ENCODE data around the gene DLK1. TPM values are rescaled to one million over a fixed set of nuclear protein-coding genes. Genes with fewer than 3 reads are reported as not detected.

DLK1 gene
- total RNA-seq, 2 donors from 2014 or later = not detected

DNA sequence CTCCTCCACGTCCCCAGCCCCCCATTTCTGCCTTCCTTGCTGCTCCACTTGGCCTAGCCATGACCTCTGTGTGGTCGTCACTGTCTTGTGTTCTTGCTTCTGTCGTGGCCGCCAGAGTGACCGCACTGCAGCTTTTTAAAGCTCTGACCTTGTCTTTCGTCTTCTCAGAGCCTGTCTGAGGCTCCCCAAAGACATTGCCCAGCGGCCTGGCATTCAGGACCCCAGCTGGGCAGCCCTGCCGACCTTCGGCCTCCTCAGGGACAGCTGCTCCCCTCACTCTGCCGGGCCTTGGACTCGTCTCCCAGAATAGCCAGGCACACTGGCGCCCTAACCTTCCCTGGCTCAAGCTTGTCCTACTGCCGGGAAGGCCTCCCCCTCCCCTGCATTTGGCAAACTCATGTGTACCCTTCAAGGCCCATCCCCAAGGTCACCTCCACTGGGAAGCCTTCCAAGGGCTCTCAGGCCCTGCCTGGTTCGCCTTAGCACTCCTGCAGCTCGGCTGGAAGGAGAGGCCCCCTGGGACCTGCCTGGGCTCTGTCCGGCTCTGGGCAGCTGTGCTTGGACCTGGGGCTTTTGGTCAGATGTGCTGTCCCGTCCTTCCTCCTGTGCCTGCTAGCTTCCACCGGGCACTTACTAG, 15.7 kb upstream of the DLK1 start:
- no peak for DNase-seq (ENCODE audit: low spot score)
- peaks cover 0 to 3% of the 10 kb centered on the region in 2 donors for H3K27me3 ChIP-seq

DNA sequence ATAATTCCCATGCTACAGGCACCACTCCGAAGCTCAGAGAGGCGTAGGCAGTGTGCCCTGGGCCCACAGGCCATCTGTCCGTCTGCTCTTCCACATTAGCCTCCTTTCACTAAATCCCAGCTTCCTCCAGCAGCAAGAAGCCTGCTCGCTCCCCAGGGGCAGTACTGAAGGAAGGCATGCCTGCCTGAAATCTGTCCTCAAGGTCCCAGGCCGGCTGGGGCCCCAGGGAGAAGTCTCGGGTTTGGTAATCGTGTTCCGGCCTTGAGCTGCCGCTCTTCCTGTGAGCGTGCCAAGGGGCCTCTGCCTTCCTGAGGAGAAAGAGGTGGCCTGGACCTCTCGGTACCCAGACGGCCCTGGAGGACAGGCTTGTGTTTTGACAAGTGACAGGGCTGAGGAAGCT, 15.2 kb upstream of the DLK1 start:
- Histone ChIP-seq H3K27ac (no peak overlapping the region), H3K36me3 (no peaks in the 10 kb centered on the region), H3K27me3 (peaks cover 0 to 3% of the 10 kb centered on the region in 2 donors), H3K4me1 (peaks cover 0 to 15% of the 10 kb centered on the region in 2 donors), H3K4me3 (no peak overlapping the region), H3K9me3 (no peaks in the 10 kb centered on the region)
- DNase-seq (ENCODE audit: low spot score) = no peak
- TF ChIP-seq, protein P1, sequence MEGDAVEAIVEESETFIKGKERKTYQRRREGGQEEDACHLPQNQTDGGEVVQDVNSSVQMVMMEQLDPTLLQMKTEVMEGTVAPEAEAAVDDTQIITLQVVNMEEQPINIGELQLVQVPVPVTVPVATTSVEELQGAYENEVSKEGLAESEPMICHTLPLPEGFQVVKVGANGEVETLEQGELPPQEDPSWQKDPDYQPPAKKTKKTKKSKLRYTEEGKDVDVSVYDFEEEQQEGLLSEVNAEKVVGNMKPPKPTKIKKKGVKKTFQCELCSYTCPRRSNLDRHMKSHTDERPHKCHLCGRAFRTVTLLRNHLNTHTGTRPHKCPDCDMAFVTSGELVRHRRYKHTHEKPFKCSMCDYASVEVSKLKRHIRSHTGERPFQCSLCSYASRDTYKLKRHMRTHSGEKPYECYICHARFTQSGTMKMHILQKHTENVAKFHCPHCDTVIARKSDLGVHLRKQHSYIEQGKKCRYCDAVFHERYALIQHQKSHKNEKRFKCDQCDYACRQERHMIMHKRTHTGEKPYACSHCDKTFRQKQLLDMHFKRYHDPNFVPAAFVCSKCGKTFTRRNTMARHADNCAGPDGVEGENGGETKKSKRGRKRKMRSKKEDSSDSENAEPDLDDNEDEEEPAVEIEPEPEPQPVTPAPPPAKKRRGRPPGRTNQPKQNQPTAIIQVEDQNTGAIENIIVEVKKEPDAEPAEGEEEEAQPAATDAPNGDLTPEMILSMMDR (IDR thresholded peaks at IDR 0.05) = no peak

More for the DNA sequence above, 15.7 kb upstream of the DLK1 start:
- TF ChIP-seq, protein P1 (IDR thresholded peaks at IDR 0.05) = no peak
- Histone ChIP-seq H3K9me3 (no peaks in the 10 kb centered on the region), H3K4me1 (peaks cover 0 to 15% of the 10 kb centered on the region in 2 donors), H3K36me3 (no peaks in the 10 kb centered on the region), H3K27ac (no peak overlapping the region), H3K4me3 (no peak overlapping the region)

DNA sequence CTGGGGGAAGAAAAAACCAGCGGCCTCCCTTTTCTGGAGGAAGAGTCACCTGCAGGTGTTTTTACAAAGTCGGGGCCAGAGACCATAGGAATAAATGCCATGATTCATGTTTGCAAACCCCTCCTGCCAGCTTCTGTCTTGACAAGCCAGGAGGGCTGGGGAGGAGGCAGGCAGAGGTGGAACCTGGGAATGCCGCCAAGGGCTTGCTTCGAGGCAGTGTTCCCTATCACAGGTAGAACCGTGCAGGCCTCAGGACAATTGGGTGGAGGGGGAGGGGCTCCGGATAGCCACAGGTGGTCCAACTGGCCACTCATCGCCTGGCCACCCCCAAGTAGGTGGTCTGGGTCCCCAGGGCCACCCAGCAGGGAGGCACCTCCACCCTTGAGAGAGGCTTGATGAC, 14.2 kb upstream of the DLK1 start:
- Histone ChIP-seq H3K9me3 (no peaks in the 10 kb centered on the region), H3K36me3 (no peaks in the 10 kb centered on the region), H3K4me3 (no peak overlapping the region), H3K27me3 (peaks cover 0 to 3% of the 10 kb centered on the region in 2 donors), H3K4me1 (peaks cover 0 to 15% of the 10 kb centered on the region in 2 donors), H3K27ac (no peak overlapping the region)
- TF ChIP-seq, protein P1 (IDR thresholded peaks at IDR 0.05) = no peak
- DNase-seq (ENCODE audit: low spot score) = no peak

DNA sequence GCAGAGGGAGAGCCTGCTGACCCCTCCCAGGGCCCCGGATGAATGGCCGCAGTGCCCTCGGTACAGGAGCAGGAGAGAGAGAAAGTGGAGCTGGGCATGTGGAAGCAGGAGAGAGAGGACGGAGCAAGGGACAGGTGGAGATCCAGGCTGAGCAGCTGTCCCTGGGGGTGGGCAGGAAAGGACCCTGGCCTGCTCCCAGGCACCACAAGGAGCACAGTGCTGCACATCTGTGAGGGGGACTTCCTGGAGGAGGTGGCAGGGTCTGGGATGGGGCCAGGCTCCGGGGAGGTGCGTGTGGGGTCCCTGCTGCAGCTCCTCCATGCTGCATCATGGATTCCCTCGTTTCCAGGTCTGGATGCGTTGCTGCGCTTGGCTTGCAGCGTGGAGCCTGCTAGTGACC, 13.0 kb upstream of the DLK1 start:
- Histone ChIP-seq H3K4me1 (peaks cover 0 to 14% of the 10 kb centered on the region in 2 donors), H3K27ac (no peak overlapping the region), H3K4me3 (no peak overlapping the region), H3K36me3 (no peaks in the 10 kb centered on the region), H3K27me3 (peaks cover 0 to 3% of the 10 kb centered on the region in 2 donors), H3K9me3 (no peaks in the 10 kb centered on the region)
- DNase-seq (ENCODE audit: low spot score) = no peak
- TF ChIP-seq, protein P1 (IDR thresholded peaks at IDR 0.05) = no peak

DNA sequence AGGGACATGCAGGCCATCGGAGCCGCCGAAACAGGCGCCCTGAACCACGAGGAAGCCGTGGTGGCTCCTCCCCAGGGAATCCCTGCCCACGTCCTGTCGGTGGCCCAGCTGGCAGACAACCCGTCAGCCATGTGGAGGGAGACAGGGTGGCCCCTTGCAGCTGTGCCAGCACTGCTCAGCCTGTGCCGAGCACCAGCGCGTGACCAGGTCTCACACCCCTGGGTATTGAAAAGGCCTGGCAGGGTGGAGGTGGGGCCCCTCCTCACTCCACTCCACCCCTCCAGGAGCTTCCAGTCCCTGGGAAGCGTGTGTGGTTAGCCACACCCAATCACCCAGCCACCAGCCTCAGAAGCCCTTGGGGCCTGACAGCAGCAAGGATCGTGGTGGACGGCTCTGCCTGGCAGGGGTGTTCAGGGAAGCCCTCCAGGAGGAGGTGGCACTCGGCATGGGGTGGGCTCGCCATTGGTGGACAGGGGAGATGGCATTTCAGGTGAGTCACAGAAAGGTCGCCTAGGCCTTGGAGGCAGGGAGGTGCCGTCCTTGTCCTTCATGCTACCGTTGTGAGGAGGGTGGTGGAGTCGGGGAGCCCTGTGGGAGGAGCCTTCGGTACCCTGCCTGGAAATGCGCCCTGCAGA, 12.3 kb upstream of the DLK1 start:
- DNase-seq (ENCODE audit: low spot score) = no peak
- peaks cover 0 to 3% of the 10 kb centered on the region in 2 donors for H3K27me3 ChIP-seq

More for the DNA sequence above, 12.3 kb upstream of the DLK1 start:
- Histone ChIP-seq H3K4me3 (no peak overlapping the region), H3K36me3 (no peaks in the 10 kb centered on the region), H3K4me1 (peaks cover 0 to 7% of the 10 kb centered on the region in 2 donors), H3K9me3 (no peaks in the 10 kb centered on the region), H3K27ac (no peak overlapping the region)
- TF ChIP-seq, protein P1 (IDR thresholded peaks at IDR 0.05) = no peak

Data from right atrium auricular region (tissue), 2 donors.